Muscle layer of colon (tissue), 2 donors: ENCODE measurements around the gene SLC23A3.

Experiments
- H3K27ac ChIP-seq: one replicate; pipeline ENCODE4 v1.7.0; 2013; ENCODE audit warnings: low read depth, mild to moderate bottlenecking, low read length, moderate library complexity
- H3K27me3 ChIP-seq, 2 donors: one replicate each; pipeline ENCODE4 v1.7.0; 2013; ENCODE audit warnings: low read length in 2 of 2, mild to moderate bottlenecking in 2 of 2; ENCODE audit not compliant: insufficient read depth in 2 of 2, control insufficient read depth in 1 of 2
- H3K36me3 ChIP-seq: one replicate; pipeline ENCODE4 v1.7.0; 2013; ENCODE audit warnings: mild to moderate bottlenecking, low read length; ENCODE audit not compliant: insufficient read depth
- H3K4me1 ChIP-seq: one replicate; pipeline ENCODE4 v1.7.0; 2013; ENCODE audit warnings: mild to moderate bottlenecking, low read length; ENCODE audit not compliant: insufficient read depth
- H3K4me3 ChIP-seq, 2 donors: one replicate each; pipeline ENCODE4 v1.7.0; 2013; ENCODE audit warnings: low read length in 2 of 2, low read depth in 1 of 2, mild to moderate bottlenecking in 1 of 2, moderate library complexity in 1 of 2
- H3K9ac ChIP-seq: one replicate; pipeline ENCODE4 v1.7.0; 2013; ENCODE audit warnings: low read length
- H3K9me3 ChIP-seq: one replicate; pipeline ENCODE4 v1.7.0; 2013; ENCODE audit warnings: mild to moderate bottlenecking, low read length
- donor health status: abdominal sarcoma.
- donor health status: Adenocarcinoma of cecum.

The SLC23A3 gene

GRCh38 chr2:219179601-219180465, 10.0 kb upstream of the SLC23A3 start:
- Histone ChIP-seq H3K9ac (peak overlapping the region; percentile 52), H3K36me3 (peaks cover 57% of the 10 kb centered on the region), H3K27ac (no peak overlapping the region), H3K4me1 (peaks cover 28% of the 10 kb centered on the region), H3K27me3 (no peaks in the 10 kb centered on the region), H3K4me3 (peak overlapping the region in 1 of 2 donors; percentile 70), H3K9me3 (no peaks in the 10 kb centered on the region)

GRCh38 chr2:219178377-219179175, 8.7 kb upstream of the SLC23A3 start:
- peak overlapping the region; percentile 52 for H3K9ac ChIP-seq
- H3K4me3 ChIP-seq = peak overlapping the region; percentile 69 to 70
- no peaks in the 10 kb centered on the region for H3K9me3 ChIP-seq
- peaks cover 59% of the 10 kb centered on the region for H3K36me3 ChIP-seq
- H3K27ac ChIP-seq = peak overlapping the region; percentile 73
- no peaks in the 10 kb centered on the region for H3K27me3 ChIP-seq
- H3K4me1 ChIP-seq = peaks cover 34% of the 10 kb centered on the region

- Histone ChIP-seq H3K9ac (peak within 1 kb of the TSS; percentile 90), H3K27ac (peak within 1 kb of the TSS; percentile 89), H3K36me3 (peaks cover 57% of the 10 kb centered on the region), H3K27me3 (no peaks in the 10 kb centered on the region), H3K4me1 (peaks cover 34% of the 10 kb centered on the region), H3K9me3 (no peaks in the 10 kb centered on the region), H3K4me3 (peak within 1 kb of the TSS; percentile 69 to 87)
These were observed 7.9 kb upstream of the SLC23A3 start, which contains the start of gene RETREG2 for GRCh38 chr2:219177552-219178376. Gene RETREG2, plus strand, starts transcription at chr2:219178275. Its CDS starts 78 bp downstream, at chr2:219178353.

GRCh38 chr2:219176818-219177551, 7.2 kb upstream of the SLC23A3 start, which contains the start of gene CNPPD1:
Gene CNPPD1, minus strand, starts transcription at chr2:219176925. Its CDS starts 97 bp downstream, at chr2:219176828.
- Histone ChIP-seq H3K4me3 (peak within 1 kb of the TSS; percentile 69 to 87), H3K4me1 (peaks cover 34% of the 10 kb centered on the region), H3K27me3 (no peaks in the 10 kb centered on the region), H3K36me3 (peaks cover 57% of the 10 kb centered on the region), H3K27ac (peak within 1 kb of the TSS; percentile 89), H3K9ac (peak within 1 kb of the TSS; percentile 90), H3K9me3 (no peaks in the 10 kb centered on the region)

GRCh38 chr2:219175928-219176817, 6.3 kb upstream of the SLC23A3 start:
- Histone ChIP-seq H3K9me3 (no peaks in the 10 kb centered on the region), H3K27ac (peak overlapping the region; percentile 89), H3K9ac (peak overlapping the region; percentile 52), H3K27me3 (no peaks in the 10 kb centered on the region), H3K4me1 (peaks cover 37% of the 10 kb centered on the region), H3K4me3 (peak overlapping the region; percentile 69 to 87), H3K36me3 (peaks cover 50% of the 10 kb centered on the region)

GRCh38 chr2:219175486-219175885, 5.7 kb upstream of the SLC23A3 start:
- peaks cover 44% of the 10 kb centered on the region for H3K36me3 ChIP-seq
- H3K4me1 ChIP-seq = peaks cover 40% of the 10 kb centered on the region
- H3K27me3 ChIP-seq = no peaks in the 10 kb centered on the region
- peak overlapping the region; percentile 52 for H3K9ac ChIP-seq
- H3K9me3 ChIP-seq = no peaks in the 10 kb centered on the region
- peak overlapping the region in 1 of 2 donors; percentile 87 for H3K4me3 ChIP-seq
- no peak overlapping the region for H3K27ac ChIP-seq

- H3K36me3 ChIP-seq = peaks cover 37% of the 10 kb centered on the region
- H3K4me1 ChIP-seq = peaks cover 34% of the 10 kb centered on the region
- H3K9me3 ChIP-seq = no peaks in the 10 kb centered on the region
- no peak overlapping the region for H3K4me3 ChIP-seq
- no peak overlapping the region for H3K27ac ChIP-seq
- no peak overlapping the region for H3K9ac ChIP-seq
- H3K27me3 ChIP-seq = no peaks in the 10 kb centered on the region
These were observed 5.0 kb upstream of the SLC23A3 start for GRCh38 chr2:219174801-219175200.

- no peak overlapping the region for H3K9ac ChIP-seq
- no peak overlapping the region for H3K4me3 ChIP-seq
- peaks cover 27% of the 10 kb centered on the region for H3K4me1 ChIP-seq
- no peaks in the 10 kb centered on the region for H3K9me3 ChIP-seq
- H3K36me3 ChIP-seq = peaks cover 33% of the 10 kb centered on the region
- no peaks in the 10 kb centered on the region for H3K27me3 ChIP-seq
- no peak overlapping the region for H3K27ac ChIP-seq
These were observed 4.3 kb upstream of the SLC23A3 start for GRCh38 chr2:219174146-219174545.

- peaks cover 33% of the 10 kb centered on the region for H3K36me3 ChIP-seq
- H3K4me1 ChIP-seq = peaks cover 22% of the 10 kb centered on the region
- H3K27me3 ChIP-seq = no peaks in the 10 kb centered on the region
- H3K27ac ChIP-seq = no peak overlapping the region
- no peaks in the 10 kb centered on the region for H3K9me3 ChIP-seq
- no peak overlapping the region for H3K4me3 ChIP-seq
- H3K9ac ChIP-seq = no peak overlapping the region
These were observed 3.3 kb upstream of the SLC23A3 start for GRCh38 chr2:219173176-219173575.
